Brain pericyte (primary cell): ENCODE results near the gene SRP68.
"Not testable (repeated sequence)": the region's sequence is repeated elsewhere in the genome, so short reads cannot be mapped to it uniquely, and the experiment has no call there.

Source experiments
- DNase-seq: peaks from one replicate; pipeline ENCODE4 v3.0.0-alpha.2; 2012; ENCODE audit warnings: low read depth, low spot score

Gene SRP68

GRCh38 chr17:76076765-76077583 is 4.7 kb upstream of the SRP68 start:
- DNase-seq: no peak

DNA sequence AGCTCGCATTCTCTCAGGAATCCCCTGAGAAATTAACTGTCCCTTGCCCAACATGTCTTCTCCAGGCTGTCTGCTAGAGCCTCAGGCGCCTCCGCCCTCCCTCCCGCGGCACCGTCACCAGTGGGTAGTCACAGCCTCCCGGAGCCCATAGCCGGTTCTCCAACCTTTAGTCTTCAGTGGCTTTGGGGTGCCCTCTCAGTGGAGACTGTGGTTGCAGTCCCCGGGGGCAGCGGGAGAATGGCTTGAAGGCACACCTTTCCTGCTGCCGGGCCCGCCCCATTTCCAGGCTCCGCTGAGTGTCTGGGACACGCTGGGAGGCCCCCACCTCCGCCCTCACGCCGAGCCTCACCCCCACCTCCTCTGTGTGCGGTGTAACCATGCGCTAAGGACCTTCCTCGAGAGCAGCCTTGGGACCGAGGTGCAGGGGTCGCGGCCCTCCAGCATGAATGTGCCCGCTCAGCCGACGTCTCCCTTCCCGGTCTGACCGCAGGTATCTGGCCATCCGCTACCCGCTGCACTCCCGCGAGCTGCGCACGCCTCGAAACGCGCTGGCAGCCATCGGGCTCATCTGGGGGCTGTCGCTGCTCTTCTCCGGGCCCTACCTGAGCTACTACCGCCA is 3.9 kb upstream of the SRP68 start:
- DNase-seq: no peak

- no peak for DNase-seq
These were observed 3.2 kb upstream of the SRP68 start for GRCh38 chr17:76075364-76076145.

- DNase-seq: no peak
These were observed 2.4 kb upstream of the SRP68 start, which contains the start of gene GALR2 for GRCh38 chr17:76074390-76075363. TSS of gene GALR2 (plus strand) at chr17:76074781. CDS start at chr17:76074884, 103 bp downstream.

DNA sequence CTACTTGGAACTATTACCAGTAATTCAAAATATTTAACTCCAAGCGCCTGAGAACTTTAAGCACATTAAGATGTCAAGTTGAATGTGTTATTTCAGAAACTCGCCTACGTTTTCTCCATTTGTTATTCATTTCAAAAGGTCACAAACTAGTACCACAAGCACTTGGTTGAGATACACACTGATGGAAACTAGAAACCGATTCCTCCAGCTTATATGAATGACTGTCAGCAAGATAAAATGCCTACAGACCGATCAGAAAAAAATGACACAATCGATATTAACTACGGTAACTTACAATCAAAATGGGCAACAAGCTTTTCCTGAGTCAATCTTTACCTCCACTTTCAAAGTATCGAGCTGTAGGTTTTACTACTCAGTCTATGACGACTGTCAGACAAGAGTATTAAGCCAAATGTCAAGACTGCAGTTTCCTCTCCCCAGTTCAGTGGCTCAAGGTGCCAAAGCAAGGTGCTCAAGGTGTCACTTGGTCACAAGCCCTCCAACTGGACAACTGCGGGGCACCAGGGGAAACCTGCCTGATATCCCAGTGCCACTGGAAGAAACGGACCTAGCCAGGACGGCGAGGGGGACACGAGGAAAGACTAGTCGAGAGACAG is 678 bp downstream of the SRP68 start:
- DNase-seq: no peak

GRCh38 chr17:76065775-76066174 is 6.5 kb downstream of the SRP68 start:
- no peak for DNase-seq

DNA sequence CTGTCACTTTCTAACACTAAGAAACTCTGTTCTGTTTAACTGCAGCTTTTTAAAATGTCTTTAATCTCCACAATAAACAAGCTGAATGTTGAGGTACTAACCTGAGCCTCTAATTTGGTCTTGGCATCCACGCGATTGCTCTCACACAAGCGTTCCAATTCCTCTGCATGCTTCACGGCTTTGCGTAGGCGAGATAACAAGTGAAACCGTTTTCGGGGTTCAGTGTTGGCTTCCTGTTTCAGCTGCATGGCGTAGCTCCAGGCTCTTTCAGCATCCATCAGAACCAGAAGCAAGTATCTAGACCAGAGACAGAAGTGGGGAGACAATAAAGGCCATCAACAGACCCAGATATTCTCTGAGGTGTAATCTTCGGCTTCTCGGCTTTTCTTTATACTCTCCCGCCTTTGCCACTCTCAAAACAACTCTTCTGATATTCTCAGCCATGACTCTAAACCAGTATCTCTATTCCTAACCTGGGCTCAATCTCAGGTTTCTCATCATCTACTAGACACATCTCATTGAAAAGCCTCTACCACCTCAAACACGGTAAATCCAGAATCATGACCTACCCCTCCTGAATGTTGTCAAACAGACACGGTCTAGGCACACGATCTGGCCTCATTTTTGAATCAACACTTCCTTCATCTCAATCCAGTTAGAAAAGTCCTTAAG is 8.3 kb downstream of the SRP68 start:
- no peak for DNase-seq

DNA sequence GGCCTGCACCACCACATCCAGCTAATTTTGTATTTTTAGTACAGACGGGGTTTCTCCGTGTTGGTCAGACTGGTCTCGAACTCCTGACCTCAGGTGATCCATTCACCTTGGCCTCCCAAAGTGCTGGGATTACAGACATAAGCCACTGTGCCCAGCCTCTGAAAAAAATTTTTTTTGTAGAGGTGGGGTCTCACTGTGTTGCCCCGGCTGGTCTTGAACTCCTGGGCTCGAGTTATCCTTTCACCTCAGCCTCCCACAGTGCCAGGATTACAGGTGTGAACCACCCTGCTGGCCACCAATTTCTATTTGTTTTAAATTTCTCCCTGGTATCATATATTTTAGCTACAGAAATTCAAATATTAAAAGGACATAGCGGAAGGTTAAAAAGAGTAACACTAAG is 14.1 kb downstream of the SRP68 start:
- DNase-seq: not testable (repeated sequence)

- DNase-seq: no peak
These were observed 15.4 kb downstream of the SRP68 start for GRCh38 chr17:76056882-76057281.

GRCh38 chr17:76054112-76054476 is 18.2 kb downstream of the SRP68 start:
- DNase-seq: no peak

GRCh38 chr17:76053246-76054111 is 18.8 kb downstream of the SRP68 start:
- no peak for DNase-seq

DNA sequence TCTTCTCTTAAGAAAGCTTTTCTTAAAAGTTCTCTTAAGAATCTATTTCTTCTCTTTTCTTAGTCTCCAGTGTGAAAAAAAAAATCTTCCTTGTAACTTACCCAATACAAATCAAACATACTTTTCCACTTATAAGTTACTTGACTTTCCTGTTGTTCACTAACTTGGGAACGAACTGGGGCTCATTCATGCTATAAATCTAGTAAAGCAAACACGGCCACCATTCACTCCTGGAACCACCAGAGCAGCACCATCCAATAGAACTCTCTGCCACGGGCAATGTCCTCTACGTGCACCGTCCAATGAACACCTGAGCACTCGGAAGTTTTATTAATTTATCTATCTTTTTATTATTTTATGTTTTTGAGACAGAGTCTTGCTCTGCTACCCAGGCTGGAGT is 20.8 kb downstream of the SRP68 start:
- no peak for DNase-seq

GRCh38 chr17:76050538-76051467 is 21.5 kb downstream of the SRP68 start:
- no peak for DNase-seq

GRCh38 chr17:76049836-76050537 is 22.3 kb downstream of the SRP68 start:
- DNase-seq: no peak

DNA sequence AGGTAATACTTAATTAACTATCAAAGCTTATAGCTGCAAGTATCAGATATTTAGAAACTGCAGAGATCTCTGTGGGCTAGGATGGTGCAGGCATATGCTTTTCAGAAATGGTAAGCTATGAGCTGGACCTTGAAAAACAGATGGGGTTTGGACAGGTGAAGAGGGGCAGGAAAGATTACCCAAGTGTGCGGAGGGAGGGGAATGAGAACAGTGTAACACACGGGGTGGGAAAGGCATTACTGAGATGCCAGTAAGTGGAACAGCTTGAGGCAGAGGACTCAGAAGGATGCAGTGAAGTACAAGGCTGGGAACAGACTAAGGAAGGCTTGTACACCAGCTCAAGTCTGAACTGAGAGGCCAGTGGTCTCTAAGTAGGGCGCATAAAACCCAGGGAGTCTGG is 23.1 kb downstream of the SRP68 start:
- no peak for DNase-seq

DNA sequence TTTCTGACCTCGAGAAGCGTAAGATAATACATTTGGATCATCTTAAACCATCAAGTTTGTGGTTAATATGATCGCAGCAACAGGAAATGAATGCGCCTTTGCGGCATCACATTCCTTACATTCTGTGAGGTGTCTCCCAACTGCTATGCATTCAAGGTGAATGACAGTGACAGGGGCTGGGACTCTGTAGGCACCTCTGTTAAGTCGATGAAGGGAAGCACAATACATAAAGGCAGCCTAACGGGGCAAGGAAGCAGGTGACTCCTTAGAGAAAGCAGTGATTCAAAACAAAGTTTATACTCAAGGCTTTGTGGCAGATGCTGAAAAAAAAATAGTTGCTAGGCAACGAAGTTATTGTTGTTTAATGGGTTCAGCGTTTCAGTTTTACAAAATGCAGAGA is 23.6 kb downstream of the SRP68 start:
- no peak for DNase-seq

DNA sequence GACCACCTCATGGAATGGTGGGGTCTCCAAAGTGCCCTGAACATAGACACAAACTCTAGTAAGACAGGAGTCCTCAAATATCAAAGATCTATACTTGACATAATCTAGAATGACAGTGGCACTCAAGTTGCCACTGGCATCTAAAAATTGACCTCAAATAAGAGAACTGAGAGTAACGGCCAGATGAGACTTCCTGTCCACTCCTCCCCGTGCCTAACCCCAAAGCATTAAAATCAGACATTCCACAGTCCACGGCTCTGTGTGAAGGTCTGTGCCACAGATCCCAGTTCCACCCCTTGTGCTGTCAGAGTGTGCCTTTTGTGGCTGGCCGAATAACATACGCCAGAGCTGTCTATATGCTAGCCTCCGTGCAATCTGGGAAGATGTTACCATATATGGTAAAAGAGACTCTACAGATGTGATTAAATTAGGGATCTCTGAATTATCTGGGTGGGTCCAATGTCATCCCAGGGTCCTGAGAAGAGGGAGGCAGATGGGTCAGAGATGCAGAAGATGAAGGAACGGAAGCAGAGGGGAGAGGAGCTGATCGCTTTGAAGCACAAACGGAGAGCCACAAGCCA is 24.2 kb downstream of the SRP68 start:
- DNase-seq: no peak
